Measurements from ENCODE around the gene SRGAP3.

DNA sequence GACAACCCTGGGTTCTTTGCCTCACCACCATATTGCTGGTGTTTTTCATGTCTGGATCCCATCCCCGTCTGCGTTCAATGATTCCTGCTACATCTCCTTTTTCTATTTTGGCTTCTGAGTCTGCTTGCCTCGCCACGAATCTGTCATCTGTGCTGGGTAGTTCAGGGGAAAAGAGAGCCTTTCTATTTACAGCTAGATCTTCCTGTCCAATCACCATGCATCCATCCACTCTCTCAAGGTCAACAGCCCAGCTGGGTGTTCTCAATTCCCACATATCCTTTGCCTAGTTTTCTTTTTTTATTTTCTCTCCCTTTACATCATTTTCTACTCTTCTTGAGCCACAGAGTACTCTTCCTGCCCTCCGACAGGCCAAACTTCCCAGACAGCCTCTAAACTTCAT, 181.4 kb downstream of the SRGAP3 start:
- no peak for TF ChIP-seq EZH2 (IDR thresholded peaks at IDR 0.05; ENCODE audit: low read length, missing control alignments)
- TF ChIP-seq, protein P1, sequence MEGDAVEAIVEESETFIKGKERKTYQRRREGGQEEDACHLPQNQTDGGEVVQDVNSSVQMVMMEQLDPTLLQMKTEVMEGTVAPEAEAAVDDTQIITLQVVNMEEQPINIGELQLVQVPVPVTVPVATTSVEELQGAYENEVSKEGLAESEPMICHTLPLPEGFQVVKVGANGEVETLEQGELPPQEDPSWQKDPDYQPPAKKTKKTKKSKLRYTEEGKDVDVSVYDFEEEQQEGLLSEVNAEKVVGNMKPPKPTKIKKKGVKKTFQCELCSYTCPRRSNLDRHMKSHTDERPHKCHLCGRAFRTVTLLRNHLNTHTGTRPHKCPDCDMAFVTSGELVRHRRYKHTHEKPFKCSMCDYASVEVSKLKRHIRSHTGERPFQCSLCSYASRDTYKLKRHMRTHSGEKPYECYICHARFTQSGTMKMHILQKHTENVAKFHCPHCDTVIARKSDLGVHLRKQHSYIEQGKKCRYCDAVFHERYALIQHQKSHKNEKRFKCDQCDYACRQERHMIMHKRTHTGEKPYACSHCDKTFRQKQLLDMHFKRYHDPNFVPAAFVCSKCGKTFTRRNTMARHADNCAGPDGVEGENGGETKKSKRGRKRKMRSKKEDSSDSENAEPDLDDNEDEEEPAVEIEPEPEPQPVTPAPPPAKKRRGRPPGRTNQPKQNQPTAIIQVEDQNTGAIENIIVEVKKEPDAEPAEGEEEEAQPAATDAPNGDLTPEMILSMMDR (conservative IDR thresholded peaks at IDR 0.05 in 1 of 2, IDR thresholded peaks at IDR 0.05 in 1 of 2; ENCODE audit: low read depth in 1 of 2, low read length in 2 of 2): no peak
